Left lobe of liver (tissue), 1 donor: Measurements from ENCODE around the gene IFT43. TPM values are rescaled to one million over a fixed set of nuclear protein-coding genes. Genes with fewer than 3 reads are reported as not detected.

Experiments
- total RNA-seq: library from RNA; stranded (reverse); gene quantifications from one replicate; pipeline ENCODE4 v1.2.1, GENCODE V29; 2021
- donor health status: DM: no; HTN: yes; CAD: no.

Gene IFT43
- total RNA-seq, 1 donor from 2014 or later: 13.7 TPM

Other genes starting within 250 kb of the IFT43 start
- gene TGFB3, start 3.8 kb upstream of the IFT43 start, total RNA-seq: 5.5 TPM
- gene GPATCH2L, start 166.2 kb downstream of the IFT43 start, total RNA-seq: 10.9 TPM